K562 (cell line): ENCODE data around the gene ZSCAN12. TPM values are rescaled to one million over a fixed set of nuclear protein-coding genes. Genes with fewer than 3 reads are reported as not detected.
A peak's percentile ranks its signal among the peaks of the same experiment; 100 is the strongest.

Experiments used
- BCL6 ChIP-seq: fragments of 250-450 bp; sonication (Bioruptor Pico); IDR thresholded peaks from 2 replicates; pipeline ENCODE4 v1.4.0; 2020
- FOXA3 ChIP-seq, 2 experiments: fragments of 450-650 bp in 1 of 2; sonication (generic) in 1 of 2; formaldehyde crosslinking; IDR thresholded peaks in 1 of 2; conservative IDR thresholded peaks in 1 of 2; 2 replicates each; pipeline versions ENCODE4 v1.4.0 to v1.8.0; 2020 to 2022; ENCODE audit warnings: mild to moderate bottlenecking in 2 of 2, missing genetic modification reagents in 1 of 2
- FOXM1 ChIP-seq, 2 experiments: fragments of 450-650 bp in 1 of 2; sonication (generic) in 1 of 2; formaldehyde crosslinking in 1 of 2; IDR thresholded peaks; 2 replicates each; pipeline versions ENCODE4 v1.6.1 to v1.9.0; 2017 to 2022; ENCODE audit warnings: low read depth in 2 of 2, mild to moderate bottlenecking in 2 of 2, missing genetic modification reagents in 1 of 2, moderate library complexity in 1 of 2
- FOXP1 ChIP-seq: sonication (generic); formaldehyde crosslinking; IDR thresholded peaks from 2 replicates; pipeline ENCODE4 v1.8.0; 2022; ENCODE audit warnings: mild to moderate bottlenecking, missing genetic modification reagents
- HDAC2 ChIP-seq: fragments of 450-650 bp; IDR thresholded peaks from 2 replicates; pipeline ENCODE4 v1.6.1; 2016; ENCODE audit warnings: mild to moderate bottlenecking
- MYBL2 ChIP-seq, 2 experiments: fragments of 450-650 bp in 1 of 2; sonication (generic) in 1 of 2; formaldehyde crosslinking in 1 of 2; IDR thresholded peaks; 2 replicates each; pipeline versions ENCODE4 v1.6.1 to v1.8.1; 2017 to 2022; ENCODE audit warnings: borderline replicate concordance in 1 of 2, inconsistent platforms in 1 of 2, low read depth in 1 of 2, mild to moderate bottlenecking in 1 of 2, missing genetic modification reagents in 1 of 2, moderate library complexity in 1 of 2
- MYC ChIP-seq, 2 experiments: fragments of 250-450 bp in 1 of 2; sonication (Bioruptor Pico) in 1 of 2; IDR thresholded peaks; 2 replicates each; pipeline versions ENCODE4 v1.5.1 to v1.6.1; 2012 to 2021; ENCODE audit warnings: low read depth in 2 of 2, borderline replicate concordance in 1 of 2, improper control_type of control experiment in 1 of 2, low read length in 1 of 2, mild to moderate bottlenecking in 1 of 2, moderate library complexity in 1 of 2
- NFE2L1 ChIP-seq: fragments of 450-650 bp; IDR thresholded peaks from 2 replicates; pipeline ENCODE4 v1.6.1; 2016; ENCODE audit warnings: missing genetic modification characterization, low read depth, mild to moderate bottlenecking, missing compliant biosample characterization, moderate library complexity, borderline replicate concordance
- NR2F6 ChIP-seq: fragments of 450-650 bp; formaldehyde crosslinking; IDR thresholded peaks from 2 replicates; pipeline ENCODE4 v1.4.0; 2020; ENCODE audit warnings: mild to moderate bottlenecking
- PML ChIP-seq: IDR thresholded peaks from 2 replicates; pipeline ENCODE4 v1.6.1; 2012; ENCODE audit warnings: low read length, inconsistent platforms
- PRDM10 ChIP-seq: fragments of 450-650 bp; IDR thresholded peaks from 2 replicates; pipeline ENCODE4 v1.6.1; 2018; ENCODE audit not compliant: partially characterized antibody
- RBFOX2 ChIP-seq: fragments of 200-400 bp; formaldehyde crosslinking; IDR thresholded peaks from 2 replicates; pipeline ENCODE4 v1.6.1; 2017; ENCODE audit warnings: low read depth, mild to moderate bottlenecking, low read length, moderate library complexity
- ZNF644 ChIP-seq: fragments of 200-800 bp; sonication (Bioruptor generic); IDR thresholded peaks from 2 replicates; pipeline ENCODE4 v1.6.1; 2016; ENCODE audit warnings: low read depth, missing genetic modification characterization, missing compliant biosample characterization
- polyA plus RNA-seq, 8 experiments: library from polyadenylated mRNA; depleted of rRNA in 4 of 8; stranded (reverse) in 5 of 8; unstranded in 3 of 8; fragments of >200 nt; fragmentation: Nextera tagmentation in 2 of 8; fragmentation: Illumina TruSeq in 1 of 8; extraction: Ambion mirVana in 2 of 8; extraction: Trizol in 1 of 8; gene quantifications; 2 replicates each; pipeline versions ENCODE4 v1.2.1 to v1.2.3, GENCODE V29; 2011 to 2014; ENCODE audit warnings: inconsistent platforms in 1 of 8, missing spikeins in 1 of 8
- total RNA-seq, 7 experiments: library from RNA; depleted of rRNA in 6 of 7; stranded (reverse); fragments of >200 nt in 6 of 7; fragmentation: Illumina TruSeq in 2 of 7; extraction: Trizol in 2 of 7; gene quantifications; 2 replicates each; pipeline versions ENCODE4 v1.2.1 to v1.2.3, GENCODE V29; 2011 to 2021; ENCODE audit warnings: low replicate concordance in 1 of 7
- TF ChIP-seq, protein P1 (sequence below), 3 experiments: IDR thresholded peaks in 2 of 3; conservative IDR thresholded peaks in 1 of 3; 2 replicates each; pipeline ENCODE4 v1.5.1; 2011 to 2012; ENCODE audit warnings: low read length in 3 of 3, mild to moderate bottlenecking in 3 of 3, control low read depth in 2 of 3, improper control_type of control experiment in 1 of 3, inconsistent platforms in 1 of 3, low read depth in 1 of 3, mixed read lengths in 1 of 3, moderate library complexity in 1 of 3; ENCODE audit not compliant: insufficient read depth in 2 of 3
- TF ChIP-seq, protein P2 (sequence below): sonication (generic); formaldehyde crosslinking; IDR thresholded peaks from 2 replicates; pipeline ENCODE4 v1.5.0; 2020; ENCODE audit warnings: missing genetic modification reagents
- TF ChIP-seq, protein P3 (sequence below), 2 experiments: fragments of 150-350 bp in 1 of 2; IDR thresholded peaks; 2 replicates each; pipeline ENCODE4 v1.6.1; 2012 to 2016; ENCODE audit warnings: low read depth in 2 of 2, low read length in 2 of 2, mild to moderate bottlenecking in 1 of 2, moderate library complexity in 1 of 2

The ZSCAN12 gene
- total and polyA plus RNA-seq, 9 of the 15 experiments (the other 6 are each of a cell fraction or from before 2014, with no cell fraction given): 2.5 to 19.6 (median 12.5) TPM

- TF ChIP-seq FOXM1 (IDR thresholded peaks at IDR 0.05; ENCODE audit: low read depth): peak; percentile 97
- no peak for TF ChIP-seq FOXM1 (CRISPR knock-in tag; IDR thresholded peaks at IDR 0.05; ENCODE audit: low read depth)
- TF ChIP-seq NFE2L1: no peak
- TF ChIP-seq, protein P1, sequence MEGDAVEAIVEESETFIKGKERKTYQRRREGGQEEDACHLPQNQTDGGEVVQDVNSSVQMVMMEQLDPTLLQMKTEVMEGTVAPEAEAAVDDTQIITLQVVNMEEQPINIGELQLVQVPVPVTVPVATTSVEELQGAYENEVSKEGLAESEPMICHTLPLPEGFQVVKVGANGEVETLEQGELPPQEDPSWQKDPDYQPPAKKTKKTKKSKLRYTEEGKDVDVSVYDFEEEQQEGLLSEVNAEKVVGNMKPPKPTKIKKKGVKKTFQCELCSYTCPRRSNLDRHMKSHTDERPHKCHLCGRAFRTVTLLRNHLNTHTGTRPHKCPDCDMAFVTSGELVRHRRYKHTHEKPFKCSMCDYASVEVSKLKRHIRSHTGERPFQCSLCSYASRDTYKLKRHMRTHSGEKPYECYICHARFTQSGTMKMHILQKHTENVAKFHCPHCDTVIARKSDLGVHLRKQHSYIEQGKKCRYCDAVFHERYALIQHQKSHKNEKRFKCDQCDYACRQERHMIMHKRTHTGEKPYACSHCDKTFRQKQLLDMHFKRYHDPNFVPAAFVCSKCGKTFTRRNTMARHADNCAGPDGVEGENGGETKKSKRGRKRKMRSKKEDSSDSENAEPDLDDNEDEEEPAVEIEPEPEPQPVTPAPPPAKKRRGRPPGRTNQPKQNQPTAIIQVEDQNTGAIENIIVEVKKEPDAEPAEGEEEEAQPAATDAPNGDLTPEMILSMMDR (IDR thresholded peaks at IDR 0.05 in 2 of 3, conservative IDR thresholded peaks at IDR 0.05 in 1 of 3; ENCODE audit: insufficient read depth in 2 of 3, low read depth in 1 of 3, low read length in 3 of 3): no peak
- TF ChIP-seq, protein P2, sequence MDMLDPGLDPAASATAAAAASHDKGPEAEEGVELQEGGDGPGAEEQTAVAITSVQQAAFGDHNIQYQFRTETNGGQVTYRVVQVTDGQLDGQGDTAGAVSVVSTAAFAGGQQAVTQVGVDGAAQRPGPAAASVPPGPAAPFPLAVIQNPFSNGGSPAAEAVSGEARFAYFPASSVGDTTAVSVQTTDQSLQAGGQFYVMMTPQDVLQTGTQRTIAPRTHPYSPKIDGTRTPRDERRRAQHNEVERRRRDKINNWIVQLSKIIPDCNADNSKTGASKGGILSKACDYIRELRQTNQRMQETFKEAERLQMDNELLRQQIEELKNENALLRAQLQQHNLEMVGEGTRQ (CRISPR knock-in tag): no peak
- no peak for TF ChIP-seq RBFOX2
- no peak for TF ChIP-seq FOXA3 (CRISPR knock-in tag; conservative IDR thresholded peaks at IDR 0.05 in 1 of 2, IDR thresholded peaks at IDR 0.05 in 1 of 2)
- no peak for TF ChIP-seq MYBL2 (IDR thresholded peaks at IDR 0.05; ENCODE audit: low read depth)
- no peak for TF ChIP-seq MYBL2 (CRISPR knock-in tag; IDR thresholded peaks at IDR 0.05; ENCODE audit: borderline replicate concordance)
- TF ChIP-seq HDAC2: peak; percentile 94
- TF ChIP-seq MYC (IDR thresholded peaks at IDR 0.05; ENCODE audit: low read depth, low read length): 0 out of 2 replicates have a peak, but pooled peaks have one; percentile 5
- TF ChIP-seq MYC (CRISPR knock-in tag; IDR thresholded peaks at IDR 0.05; ENCODE audit: borderline replicate concordance, low read depth): no peak
- no peak for TF ChIP-seq NR2F6 (CRISPR knock-in tag)
- no peak for TF ChIP-seq FOXP1 (CRISPR knock-in tag)
- TF ChIP-seq, protein P3, sequence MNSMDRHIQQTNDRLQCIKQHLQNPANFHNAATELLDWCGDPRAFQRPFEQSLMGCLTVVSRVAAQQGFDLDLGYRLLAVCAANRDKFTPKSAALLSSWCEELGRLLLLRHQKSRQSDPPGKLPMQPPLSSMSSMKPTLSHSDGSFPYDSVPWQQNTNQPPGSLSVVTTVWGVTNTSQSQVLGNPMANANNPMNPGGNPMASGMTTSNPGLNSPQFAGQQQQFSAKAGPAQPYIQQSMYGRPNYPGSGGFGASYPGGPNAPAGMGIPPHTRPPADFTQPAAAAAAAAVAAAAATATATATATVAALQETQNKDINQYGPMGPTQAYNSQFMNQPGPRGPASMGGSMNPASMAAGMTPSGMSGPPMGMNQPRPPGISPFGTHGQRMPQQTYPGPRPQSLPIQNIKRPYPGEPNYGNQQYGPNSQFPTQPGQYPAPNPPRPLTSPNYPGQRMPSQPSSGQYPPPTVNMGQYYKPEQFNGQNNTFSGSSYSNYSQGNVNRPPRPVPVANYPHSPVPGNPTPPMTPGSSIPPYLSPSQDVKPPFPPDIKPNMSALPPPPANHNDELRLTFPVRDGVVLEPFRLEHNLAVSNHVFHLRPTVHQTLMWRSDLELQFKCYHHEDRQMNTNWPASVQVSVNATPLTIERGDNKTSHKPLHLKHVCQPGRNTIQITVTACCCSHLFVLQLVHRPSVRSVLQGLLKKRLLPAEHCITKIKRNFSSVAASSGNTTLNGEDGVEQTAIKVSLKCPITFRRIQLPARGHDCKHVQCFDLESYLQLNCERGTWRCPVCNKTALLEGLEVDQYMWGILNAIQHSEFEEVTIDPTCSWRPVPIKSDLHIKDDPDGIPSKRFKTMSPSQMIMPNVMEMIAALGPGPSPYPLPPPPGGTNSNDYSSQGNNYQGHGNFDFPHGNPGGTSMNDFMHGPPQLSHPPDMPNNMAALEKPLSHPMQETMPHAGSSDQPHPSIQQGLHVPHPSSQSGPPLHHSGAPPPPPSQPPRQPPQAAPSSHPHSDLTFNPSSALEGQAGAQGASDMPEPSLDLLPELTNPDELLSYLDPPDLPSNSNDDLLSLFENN (IDR thresholded peaks at IDR 0.05; ENCODE audit: low read depth in 2 of 2, low read length in 2 of 2): peak in 1 of 2 experiments; percentile 96; a peak in 2 of 4 replicates
- TF ChIP-seq ZNF644 (tag): peak; percentile 92; the same call in 1 of the 2 replicates
- peak; percentile 71; the same call in 1 of the 2 replicates for TF ChIP-seq BCL6 (CRISPR knock-in tag)
- TF ChIP-seq PRDM10: no peak
- peak; percentile 98 for TF ChIP-seq PML
These were observed 64.4 kb downstream of the ZSCAN12 start (continued) for GRCh38 chr6:28335040-28335563.
